NCI-H146 (cell line): Measurements from ENCODE around the gene VWDE.
"Not testable (repeated sequence)": the region's sequence is repeated elsewhere in the genome, so short reads cannot be mapped to it uniquely, and the experiment has no call there.

Experiments used
- DNase-seq: peaks from one replicate; lab custom pipeline; 2025; lab: John Stamatoyannopoulos, UW

The VWDE gene

DNA sequence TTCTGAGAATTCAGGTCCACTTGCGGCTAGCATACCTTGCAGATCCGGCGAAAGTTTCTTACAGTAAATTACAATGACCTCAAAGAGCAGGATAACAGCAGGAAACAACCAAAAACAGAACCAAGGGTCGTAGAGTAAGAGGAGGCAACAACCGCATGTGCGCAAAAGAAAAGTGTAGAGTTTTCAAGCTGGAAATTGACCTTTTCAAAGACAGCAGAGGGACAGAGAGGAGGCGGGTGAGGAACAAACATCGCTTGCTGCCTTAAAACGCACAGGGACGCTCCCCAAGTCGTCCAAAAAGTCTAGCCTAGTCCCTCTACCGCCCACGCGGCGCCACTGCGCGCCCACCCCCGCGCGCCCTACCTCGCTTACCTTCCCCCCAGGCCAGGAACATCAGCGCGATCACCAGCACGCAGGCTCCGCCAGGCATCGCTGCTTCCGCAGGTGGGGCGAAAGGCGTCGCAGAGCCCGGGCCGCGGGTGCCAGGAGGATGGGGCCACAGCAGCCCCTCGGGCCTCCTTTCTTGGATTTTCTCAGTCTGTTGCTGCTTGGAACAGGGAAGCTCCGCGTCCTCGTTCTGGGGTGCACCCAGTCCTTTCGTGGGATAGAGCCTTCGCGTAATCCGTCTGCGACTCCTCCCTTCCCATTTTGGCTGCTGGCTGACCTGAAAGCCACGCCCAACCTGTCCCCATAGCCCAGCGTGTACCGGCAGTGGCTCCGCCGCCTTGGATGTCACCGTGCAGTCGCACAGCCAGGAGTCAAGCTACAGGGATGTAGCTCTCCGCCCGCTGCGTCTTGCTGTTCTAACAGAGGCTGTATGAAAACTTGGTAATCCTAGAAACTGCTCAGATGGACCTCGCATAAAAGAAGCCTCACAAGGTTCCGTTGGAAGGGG is at the start of gene VWDE:
VWDE (minus strand) TSS at position 579 of the 895 bp plus-strand sequence; CDS start at position 430, 149 bp downstream.
- peak; percentile 92 for DNase-seq

DNA sequence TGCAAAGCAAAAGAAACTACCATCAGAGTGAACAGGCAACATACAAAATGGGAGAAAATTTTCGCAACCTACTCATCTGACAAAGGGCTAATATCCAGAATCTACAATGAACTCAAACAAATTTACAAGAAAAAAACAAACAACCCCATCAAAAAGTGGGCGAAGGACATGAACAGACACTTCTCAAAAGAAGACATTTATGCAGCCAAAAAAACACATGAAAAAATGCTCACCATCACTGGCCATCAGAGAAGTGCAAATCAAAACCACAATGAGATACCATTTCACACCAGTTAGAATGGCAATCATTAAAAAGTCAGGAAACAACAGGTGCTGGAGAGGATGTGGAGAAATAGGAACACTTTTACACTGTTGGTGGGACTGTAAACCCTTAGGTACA is 49.5 kb upstream of the VWDE start:
- DNase-seq: not testable (repeated sequence)

DNA sequence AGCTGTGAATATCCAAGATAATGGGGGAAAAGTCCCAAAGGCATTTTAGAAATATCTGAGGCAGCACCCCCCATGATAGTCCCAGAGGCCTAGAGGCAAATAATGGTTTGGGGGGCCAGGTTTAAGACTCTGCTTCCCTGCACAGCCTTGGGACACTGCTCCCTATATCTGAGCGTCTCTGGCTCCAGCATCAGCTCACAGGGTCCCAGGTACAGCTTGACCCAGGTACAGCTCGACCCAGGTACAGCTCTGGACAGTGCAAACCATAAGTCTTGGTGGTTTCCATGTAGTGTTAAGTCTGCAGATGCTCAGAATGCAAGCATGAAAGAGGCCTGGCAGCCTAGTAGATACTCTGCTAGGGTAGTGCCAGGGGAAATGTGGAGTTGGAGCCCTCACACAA is 47.0 kb upstream of the VWDE start:
- DNase-seq: no peak

DNA sequence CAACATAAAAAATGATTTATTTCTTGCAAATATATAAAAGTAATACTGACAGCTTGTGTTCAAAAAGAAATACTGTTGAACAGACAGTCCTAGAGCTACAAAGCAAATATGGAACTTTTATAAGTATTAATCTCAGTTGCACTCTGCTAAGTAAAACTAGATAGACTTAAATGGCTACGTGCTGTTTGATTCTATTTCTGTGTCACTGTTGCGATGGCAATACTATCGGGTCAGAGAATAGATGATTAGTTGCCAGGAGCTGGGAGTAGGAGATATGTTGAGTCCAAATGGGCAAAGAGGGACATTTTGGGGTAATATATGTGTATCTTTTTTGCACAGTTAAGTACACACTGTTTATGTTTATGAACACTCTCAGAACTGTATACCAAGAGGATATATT is 41.1 kb upstream of the VWDE start:
- DNase-seq: no peak

DNA sequence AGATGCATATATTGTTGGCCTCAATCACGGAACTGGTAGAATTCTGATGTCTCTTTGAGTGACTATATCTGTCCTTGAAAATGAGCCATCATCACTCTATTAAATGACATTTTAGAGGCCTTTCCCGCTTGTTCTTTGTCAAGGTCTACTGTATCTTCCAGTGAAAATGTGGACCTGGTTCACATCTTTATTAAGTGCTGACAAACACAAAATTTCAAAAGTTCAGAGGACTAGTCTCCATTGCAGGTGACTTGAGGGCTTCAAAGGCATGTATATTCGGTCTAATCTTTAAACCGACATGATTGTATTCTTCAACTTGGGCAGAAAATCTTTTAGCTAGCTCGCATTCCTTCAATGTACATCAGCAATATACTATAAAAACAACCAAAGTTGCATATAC is 36.6 kb upstream of the VWDE start:
- DNase-seq: no peak

DNA sequence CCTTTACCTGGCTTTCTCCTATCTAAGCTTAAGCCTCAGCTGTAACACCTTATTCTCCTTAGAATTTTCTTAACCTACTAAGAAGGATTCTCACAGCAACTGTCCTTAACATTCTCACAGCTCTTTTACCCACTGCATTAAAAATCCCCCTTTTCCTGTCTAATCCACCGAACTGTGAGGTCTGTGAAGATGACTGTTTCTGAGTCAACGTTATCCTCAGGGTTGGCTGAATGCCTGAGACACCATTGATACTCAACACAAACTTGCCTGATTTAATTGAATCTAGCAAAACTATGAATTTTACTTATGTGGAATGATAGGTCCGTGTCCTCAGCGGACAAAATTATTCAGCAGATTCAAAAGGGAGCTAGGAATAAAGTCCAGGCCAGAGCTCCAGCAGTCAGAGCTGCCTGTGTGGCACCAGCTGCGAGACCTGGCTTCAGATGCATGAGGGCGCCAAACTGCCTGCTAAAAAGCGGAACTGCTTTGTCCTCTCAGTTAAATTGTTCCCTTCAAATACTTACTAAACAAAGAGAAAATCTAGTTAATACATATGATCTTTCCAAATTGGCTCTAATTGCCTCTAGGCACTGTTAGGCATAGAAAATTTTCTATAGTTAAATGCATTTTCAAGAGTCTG is 33.4 kb upstream of the VWDE start:
- DNase-seq: peak; percentile 84

DNA sequence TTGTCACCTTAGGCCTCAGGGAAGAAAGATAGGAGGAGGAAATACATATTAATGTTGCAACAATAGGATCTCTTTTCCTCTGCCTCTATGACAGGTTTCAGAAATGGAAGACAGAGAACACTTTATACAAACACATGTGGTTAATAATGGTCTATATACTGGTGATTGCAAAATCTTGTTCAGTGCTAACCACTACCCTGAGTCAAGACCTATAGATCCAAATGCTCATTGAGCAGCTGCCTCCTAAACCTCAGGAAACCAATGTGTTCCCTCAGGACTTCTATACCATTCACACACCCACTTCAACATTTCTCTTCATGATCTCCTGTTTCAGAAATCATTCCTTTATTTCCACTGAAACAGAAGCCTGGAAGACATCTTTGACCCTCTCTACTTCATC is 32.5 kb upstream of the VWDE start:
- no peak for DNase-seq

DNA sequence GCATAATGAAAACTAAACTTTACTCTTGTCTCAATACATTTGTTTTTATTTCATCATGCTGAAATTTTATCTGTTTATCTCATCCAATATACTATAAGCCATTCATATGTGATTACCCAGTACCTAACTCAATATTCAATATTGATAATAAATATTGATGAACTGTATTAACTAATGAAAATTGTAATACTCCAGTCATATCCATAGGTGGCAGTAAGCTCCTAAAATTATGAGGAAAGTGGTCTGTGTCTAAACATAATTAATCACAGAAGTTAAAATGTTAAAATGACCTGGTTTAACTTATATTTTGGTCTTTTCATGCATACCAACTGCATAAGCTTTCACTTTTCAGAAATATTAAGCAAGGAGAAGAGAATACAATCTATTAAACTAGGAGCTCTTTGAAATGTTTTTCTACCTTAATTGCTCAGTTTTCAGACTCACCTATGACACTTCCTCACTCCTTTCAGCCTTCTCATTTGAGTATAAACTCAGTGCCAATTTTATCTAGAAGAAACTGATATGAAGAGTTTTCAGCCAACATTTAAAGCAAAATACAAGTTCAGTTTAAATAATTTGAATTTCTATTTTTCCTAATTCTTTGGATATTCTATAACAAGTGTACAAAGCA is 30.5 kb upstream of the VWDE start:
- DNase-seq: peak; percentile 5

DNA sequence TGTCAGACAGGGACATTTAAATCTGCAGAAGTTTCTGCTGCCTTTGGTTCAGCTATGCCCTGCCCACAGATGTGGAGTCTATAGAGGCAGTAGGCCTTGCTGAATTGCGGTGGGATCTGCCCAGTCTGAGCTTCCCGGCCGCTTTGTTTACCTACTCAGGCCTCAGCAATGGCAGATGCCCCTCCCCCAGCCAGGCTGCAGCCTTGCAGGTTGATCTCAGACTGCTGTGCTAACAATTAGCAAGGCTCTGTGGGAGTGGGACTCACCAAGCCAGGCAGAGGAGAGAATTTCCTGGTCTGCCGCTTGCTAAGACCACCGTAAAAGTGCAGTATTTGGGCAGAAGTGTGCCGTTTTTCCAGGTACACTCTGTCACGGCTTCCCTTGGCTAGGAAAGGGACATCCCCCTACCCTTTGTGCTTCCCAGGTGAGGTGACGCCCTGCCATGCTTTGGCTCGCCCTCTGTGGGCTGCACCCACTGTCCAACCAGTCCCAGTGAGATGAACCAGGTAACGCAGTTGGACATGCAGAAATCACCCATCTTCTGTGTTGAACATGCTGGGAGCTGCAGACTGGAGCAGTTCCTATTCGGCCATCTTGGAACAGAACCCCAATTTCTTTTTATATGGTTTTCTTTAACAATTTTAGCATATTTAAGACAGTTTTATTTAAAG is 28.4 kb upstream of the VWDE start:
- peak; percentile 36 for DNase-seq

DNA sequence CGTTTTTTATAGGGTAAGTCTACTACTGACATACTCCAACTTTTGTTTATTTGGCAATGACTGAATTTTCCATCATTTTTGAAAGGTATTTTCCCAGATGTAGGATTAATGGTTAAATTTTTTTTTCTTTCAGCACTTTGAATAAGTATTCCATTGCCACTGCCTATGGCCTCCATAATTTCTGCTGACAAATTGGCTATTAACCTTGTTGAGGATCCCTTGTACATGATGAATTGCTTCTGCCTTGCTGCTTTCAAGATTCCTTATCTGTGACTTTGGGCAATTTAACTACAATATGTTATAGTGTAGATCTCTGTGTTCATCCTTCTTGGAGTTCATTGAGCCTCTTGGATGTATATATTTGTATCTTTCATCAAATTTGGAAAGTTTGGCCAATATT is 21.6 kb upstream of the VWDE start:
- no peak for DNase-seq

DNA sequence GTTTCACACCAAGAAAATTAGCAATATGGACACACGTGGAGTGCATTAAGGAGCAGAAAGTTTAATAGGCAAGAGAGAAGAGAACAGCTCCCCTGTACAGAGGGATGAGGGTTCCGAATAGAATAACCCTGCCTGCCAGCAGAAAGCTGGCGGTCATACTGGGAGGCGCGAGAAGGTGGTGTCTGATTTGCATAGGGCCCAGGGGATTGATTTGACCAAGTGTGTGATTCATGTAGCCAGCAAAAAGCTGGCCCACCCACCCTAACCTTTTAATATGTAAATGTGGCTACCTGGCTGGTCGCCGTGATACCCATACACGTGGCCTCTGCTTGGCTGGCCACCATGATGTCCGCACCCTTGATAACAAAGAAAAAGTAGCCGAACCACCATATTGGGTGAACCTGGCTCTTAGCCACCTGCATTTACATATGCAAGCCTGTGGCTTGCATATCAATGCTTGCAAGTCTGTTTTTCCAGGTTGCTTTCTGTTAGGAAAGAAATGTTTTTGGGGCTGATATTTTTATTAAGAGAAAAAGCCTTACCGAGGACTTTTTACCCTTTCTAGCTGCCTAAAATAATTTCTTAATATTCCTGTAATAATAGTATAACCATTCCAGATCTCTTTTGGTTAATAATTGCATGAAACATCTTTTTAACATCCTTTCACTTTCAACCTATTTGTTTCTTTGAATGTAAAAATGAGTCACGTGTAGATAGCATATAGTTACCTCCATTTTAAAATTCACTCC is 20.5 kb upstream of the VWDE start:
- DNase-seq: no peak

DNA sequence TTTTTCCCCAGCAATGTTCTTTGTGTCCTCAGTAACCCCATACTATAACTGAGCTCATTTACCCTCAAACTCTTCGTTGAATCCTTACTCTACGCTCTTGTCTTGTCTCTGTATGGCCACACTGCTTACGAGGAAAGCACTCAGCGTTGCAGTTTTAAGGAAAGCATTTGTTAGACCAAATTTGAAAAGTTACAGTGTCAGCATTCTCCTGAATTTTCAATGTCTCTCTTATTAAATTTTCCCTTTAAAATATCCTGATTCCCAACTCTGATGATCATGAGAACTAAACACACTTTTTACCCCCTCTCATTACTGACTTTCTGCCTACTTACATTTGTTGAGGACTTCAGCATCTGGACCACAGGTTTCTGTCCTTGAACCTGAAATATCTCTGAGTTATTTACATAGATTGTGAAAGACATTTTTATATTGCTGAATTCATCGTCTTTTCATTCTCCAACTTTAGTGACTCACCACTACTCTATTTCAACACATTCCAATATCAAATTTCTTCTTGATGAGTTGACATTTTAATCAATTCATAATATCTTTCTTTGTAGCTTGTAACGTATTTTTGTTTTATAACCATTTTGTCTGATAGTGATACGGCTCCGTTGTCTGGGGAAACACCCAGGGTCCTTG is 19.8 kb upstream of the VWDE start:
- no peak for DNase-seq

DNA sequence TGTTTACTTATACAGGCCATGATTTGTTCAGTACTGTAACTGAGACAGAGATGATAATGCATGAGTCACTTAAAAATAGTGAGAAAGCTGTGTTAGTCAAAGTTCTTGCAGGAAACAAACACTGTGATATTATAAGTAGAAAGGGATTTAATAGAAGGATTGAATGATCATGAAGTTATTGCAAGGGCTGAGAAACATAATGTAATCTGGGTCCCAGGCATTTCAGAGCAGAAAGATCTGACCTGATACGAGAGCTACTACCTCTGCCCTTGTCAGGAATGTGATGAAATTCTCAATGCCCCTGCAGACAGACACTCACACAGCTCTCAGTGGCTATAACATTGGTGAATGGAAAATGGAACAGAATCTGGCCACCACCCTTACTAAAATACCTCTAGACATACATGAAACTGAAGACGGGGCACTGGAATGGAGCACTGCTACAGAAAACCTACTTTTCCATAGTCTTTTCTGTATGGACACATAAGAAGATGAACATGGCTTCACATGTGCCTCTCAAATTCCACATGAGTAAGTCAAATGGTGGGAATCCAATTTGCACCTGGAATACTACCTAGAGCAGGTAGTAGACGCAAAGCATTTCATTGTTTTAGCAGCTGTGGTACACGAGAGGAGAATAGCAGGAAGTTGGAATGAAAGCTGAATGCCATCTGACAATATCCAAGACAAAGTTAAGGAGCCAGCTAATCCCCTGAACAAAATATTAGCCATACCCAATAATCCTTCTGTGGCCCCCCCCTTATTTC is 19.1 kb upstream of the VWDE start:
- DNase-seq: no peak

DNA sequence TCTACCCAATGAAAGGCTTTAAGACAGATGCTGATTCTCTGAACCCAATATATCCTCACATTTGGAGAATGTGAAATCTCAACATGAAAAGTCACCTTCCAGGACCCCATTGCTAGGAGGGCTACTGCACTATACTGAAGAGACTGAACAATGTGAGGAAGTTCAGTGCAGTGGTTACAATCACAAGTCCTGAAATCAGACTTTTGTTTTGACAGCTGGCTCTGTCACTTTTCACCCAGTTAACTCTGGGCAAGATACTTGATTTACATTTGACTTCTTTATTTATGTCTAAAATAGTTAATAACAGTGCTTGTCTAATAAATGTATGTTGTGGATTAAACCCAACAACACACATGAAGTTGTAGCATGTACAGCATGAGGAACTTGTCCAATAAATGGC is 14.8 kb upstream of the VWDE start:
- no peak for DNase-seq

DNA sequence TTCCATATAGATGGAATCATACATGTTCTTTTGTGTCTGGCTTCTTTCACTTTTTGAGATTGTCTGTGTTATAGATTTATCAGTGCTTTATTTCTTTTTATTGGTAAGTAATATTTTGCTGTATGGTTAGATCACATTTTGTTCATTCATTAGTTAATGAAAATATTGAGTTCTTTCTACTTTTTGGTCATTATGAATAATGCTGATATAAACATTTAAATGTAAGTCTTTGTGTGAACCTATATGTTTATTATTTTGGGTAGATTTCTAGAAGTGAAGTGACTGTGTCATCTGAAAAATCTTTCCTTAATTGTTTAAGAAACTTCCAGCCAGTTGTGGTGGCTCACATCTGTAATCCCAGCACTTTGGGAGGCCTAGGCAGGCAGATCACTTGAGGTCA is 11.4 kb upstream of the VWDE start:
- no peak for DNase-seq

DNA sequence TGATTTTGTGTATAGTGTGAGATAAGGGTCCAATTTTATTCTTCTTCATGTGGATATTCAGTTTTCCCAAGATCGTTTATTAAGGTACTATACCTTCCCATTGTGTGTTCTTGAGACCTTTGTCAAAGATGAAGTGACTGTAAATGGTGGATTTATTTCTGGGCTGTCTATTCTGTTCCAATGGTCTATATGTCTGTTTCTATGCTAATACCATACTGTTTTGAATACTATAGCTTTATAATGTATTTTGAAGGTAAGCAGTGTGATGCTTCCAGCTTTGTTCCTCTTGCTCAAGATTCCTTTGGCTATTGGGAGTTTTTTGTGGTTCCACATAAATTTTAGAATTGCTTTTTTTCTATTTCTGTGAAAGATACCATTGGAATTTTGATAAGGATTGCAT is 8.7 kb upstream of the VWDE start:
- DNase-seq: no peak

DNA sequence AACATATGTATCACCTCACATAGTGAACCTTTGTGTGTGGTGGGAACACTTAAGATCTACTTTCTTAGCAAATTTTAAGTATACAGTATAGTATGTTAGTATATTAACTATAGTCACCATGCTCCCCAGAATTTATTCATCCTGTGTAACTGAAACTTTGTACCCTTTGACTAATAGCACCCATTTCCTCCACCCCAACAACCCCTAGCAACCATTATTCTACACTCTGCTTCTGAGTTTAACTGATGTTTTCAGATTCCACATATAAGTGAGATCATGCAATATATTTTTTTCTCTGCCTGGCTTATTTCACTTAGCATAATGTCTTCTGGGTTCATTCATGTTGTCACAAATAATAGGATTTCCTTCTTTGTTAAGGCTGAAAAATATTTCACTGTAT is 6.9 kb upstream of the VWDE start:
- DNase-seq: no peak

DNA sequence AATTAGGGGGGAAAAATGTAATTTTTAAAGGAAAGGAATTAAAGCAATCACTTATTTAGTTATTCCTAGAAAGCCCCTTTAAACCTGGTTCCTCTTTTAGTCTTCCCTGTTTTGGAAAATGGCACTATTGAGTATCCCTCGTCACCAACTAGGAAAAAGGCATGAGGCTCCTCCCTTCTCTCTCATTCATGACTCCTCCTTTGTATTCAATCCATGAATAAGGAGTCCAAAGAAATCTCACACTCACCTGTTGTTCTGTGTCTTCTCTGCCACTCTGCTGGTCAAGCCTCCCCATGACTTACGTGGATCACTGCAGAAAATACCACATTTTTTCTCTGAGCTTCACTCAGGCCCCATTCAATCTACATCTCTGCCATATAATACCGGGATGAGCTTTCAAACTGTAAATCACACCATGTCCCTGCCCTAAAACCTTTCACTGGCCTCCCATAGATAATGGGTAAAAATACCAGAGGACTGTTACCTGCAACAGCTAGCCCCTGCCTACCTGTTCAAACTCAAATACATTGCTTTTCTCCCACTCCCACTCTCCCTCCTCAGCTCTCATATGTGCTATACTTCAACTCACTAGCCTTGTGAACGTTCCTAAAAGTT is 5.5 kb upstream of the VWDE start:
- DNase-seq: no peak

DNA sequence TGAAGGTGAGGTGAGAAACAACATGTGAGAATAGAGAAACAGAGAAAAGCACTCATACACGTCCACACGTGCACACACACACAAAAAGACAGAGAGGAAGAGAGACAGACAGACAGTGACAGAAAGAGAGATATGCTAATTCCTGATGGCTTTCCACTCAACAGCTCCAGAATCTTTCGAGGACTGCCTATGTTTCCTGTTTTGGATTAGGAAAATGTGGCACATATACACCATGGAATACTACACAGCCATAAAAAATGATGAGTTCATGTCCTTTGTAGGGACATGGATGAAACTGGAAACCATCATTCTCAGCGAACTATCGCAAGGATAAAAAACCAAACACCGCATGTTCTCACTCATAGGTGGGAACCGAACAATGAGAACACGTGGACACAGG is 4.0 kb upstream of the VWDE start:
- not testable (repeated sequence) for DNase-seq

DNA sequence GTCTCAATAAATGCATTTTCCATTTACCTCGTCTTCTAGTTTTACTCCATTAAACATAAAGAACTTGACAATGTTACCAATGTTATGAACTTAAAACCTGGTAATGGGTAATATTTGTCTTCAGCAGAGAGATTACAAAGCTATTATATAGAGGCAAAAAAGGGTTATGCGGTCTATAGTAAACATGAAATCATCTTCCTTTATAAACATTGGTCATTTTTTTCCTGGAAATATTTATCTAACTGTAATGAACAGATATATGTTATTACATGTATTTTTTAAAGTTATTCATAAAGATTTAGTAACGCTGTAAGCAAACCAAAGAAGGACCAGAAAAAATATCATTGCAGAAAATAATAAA is 1.3 kb downstream of the VWDE start:
- no peak for DNase-seq
